ENCODE data around the gene TIMD4. TPM values are rescaled to one million over a fixed set of nuclear protein-coding genes. Genes with fewer than 3 reads are reported as not detected.

TIMD4 gene
- total and polyA plus RNA-seq, 5 donors from 2014 or later: 0.83 to 5.1 (median 4.4) TPM

DNA sequence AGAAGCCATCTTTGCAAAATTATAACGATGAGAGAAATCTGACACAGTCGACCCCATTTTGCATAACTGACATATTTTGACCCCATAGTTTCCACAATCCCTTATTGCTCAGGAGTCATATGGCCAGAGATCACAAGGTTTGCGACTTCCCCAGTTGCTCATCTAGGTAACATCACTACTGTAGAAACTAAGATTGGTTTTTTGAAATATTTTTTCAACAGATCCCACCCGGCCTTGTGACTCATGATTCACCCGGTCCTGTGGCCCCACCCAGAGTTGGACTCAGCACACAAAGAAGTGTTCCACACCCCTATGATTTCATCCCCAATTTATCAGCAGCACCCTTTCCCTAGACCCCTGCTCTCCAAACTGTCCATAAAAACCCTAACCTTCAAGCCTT lies 50.2 kb downstream of the TIMD4 start:
- Histone ChIP-seq H3K9me3 (ENCODE audit: control insufficient read depth in 2 of 2, low read length in 2 of 2) (no peaks in the 10 kb centered on the region), H3K27ac (ENCODE audit: insufficient read depth, low read length, poor library complexity, severe bottlenecking) (peak overlapping the region; percentile 67), H3K36me3 (ENCODE audit: control insufficient read depth, insufficient read depth, low read length) (no peaks in the 10 kb centered on the region), H3K4me3 (ENCODE audit: low read depth, low read length) (no peak overlapping the region), H3K4me1 (ENCODE audit: control insufficient read depth, insufficient read depth, low read length, poor library complexity, severe bottlenecking) (peaks cover 22% of the 10 kb centered on the region), H3K27me3 (ENCODE audit: control insufficient read depth, insufficient read depth, low read length) (no peaks in the 10 kb centered on the region)
- Mint-ChIP-seq H3K36me3 (peaks cover 3% of the 10 kb centered on the region), H3K27ac (peak overlapping the region; percentile 95 to 99 (median 97)), H3K27me3 (no peaks in the 10 kb centered on the region), H3K4me3 (peak overlapping the region in 3 of 4 donors; percentile 62 to 83 (median 73)), H3K9me3 (peaks cover 0 to 3% (median 2%) of the 10 kb centered on the region in 7 donors), H3K4me1 (peaks cover 6 to 70% (median 34%) of the 10 kb centered on the region in 4 donors)
- DNase-seq: no peak
- no peak for ATAC-seq (ENCODE audit: low read depth in 2 of 2)

DNA sequence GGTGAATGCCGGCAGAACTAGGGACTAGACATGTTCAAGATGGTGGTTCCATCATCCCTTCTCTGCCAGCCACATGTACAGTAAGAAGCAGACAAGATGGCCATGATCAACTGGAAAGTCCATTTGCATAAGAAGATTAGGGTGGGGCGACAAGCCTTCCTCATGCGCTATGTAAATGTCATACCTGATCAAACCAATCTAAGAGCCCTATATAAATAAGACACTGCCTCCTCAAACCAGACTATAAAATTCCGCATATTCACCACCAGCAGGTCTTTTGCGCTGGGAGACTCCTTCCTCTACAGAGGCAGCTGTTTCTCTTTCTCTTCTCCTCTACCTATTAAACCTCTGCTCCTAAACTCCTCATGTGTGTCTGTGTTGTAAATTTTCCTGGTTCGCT lies 53.8 kb downstream of the TIMD4 start:
- Histone ChIP-seq H3K9me3 (ENCODE audit: control insufficient read depth in 2 of 2, low read length in 2 of 2) (no peaks in the 10 kb centered on the region), H3K4me1 (ENCODE audit: control insufficient read depth, insufficient read depth, low read length, poor library complexity, severe bottlenecking) (peaks cover 15% of the 10 kb centered on the region), H3K27ac (ENCODE audit: insufficient read depth, low read length, poor library complexity, severe bottlenecking) (no peak overlapping the region), H3K36me3 (ENCODE audit: control insufficient read depth, insufficient read depth, low read length) (no peaks in the 10 kb centered on the region), H3K4me3 (ENCODE audit: low read depth, low read length) (no peak overlapping the region), H3K27me3 (ENCODE audit: control insufficient read depth, insufficient read depth, low read length) (no peaks in the 10 kb centered on the region)
- H3K4me1 Mint-ChIP-seq: peaks cover 5 to 53% (median 24%) of the 10 kb centered on the region in 4 donors
- ATAC-seq (ENCODE audit: low read depth in 2 of 2): no peak
- no peak overlapping the region for H3K4me3 Mint-ChIP-seq
- H3K27ac Mint-ChIP-seq: peak overlapping the region in 2 of 3 donors; percentile 22 to 65
- peaks cover 3% of the 10 kb centered on the region for H3K36me3 Mint-ChIP-seq
- H3K27me3 Mint-ChIP-seq: no peaks in the 10 kb centered on the region
- peaks cover 0 to 3% (median 2%) of the 10 kb centered on the region in 7 donors for H3K9me3 Mint-ChIP-seq
- DNase-seq: no peak

GRCh38 chr5:156907667-156908066 lies 55.4 kb downstream of the TIMD4 start:
- Mint-ChIP-seq H3K36me3 (peaks cover 3% of the 10 kb centered on the region), H3K27ac (peak overlapping the region in 2 of 3 donors; percentile 17 to 65)

GRCh38 chr5:156906807-156907206 lies 56.2 kb downstream of the TIMD4 start:
- Histone ChIP-seq H3K4me1 (ENCODE audit: control insufficient read depth, insufficient read depth, low read length, poor library complexity, severe bottlenecking) (no peaks in the 10 kb centered on the region), H3K4me3 (ENCODE audit: low read depth, low read length) (no peak overlapping the region), H3K36me3 (ENCODE audit: control insufficient read depth, insufficient read depth, low read length) (no peaks in the 10 kb centered on the region), H3K27ac (ENCODE audit: insufficient read depth, low read length, poor library complexity, severe bottlenecking) (no peak overlapping the region), H3K9me3 (ENCODE audit: control insufficient read depth in 2 of 2, low read length in 2 of 2) (no peaks in the 10 kb centered on the region), H3K27me3 (ENCODE audit: control insufficient read depth, insufficient read depth, low read length) (no peaks in the 10 kb centered on the region)
- Mint-ChIP-seq H3K4me1 (peaks cover 0 to 34% (median 14%) of the 10 kb centered on the region in 4 donors), H3K36me3 (peaks cover 3% of the 10 kb centered on the region), H3K27ac (peak overlapping the region in 1 of 3 donors; percentile 29), H3K9me3 (peaks cover 0 to 2% (median 0%) of the 10 kb centered on the region in 7 donors), H3K4me3 (no peak overlapping the region), H3K27me3 (no peaks in the 10 kb centered on the region)
- DNase-seq (no peak), ATAC-seq (ENCODE audit: low read depth in 2 of 2) (no peak)

More at GRCh38 chr5:156907667-156908066, 55.4 kb downstream of the TIMD4 start:
- Mint-ChIP-seq H3K27me3 (no peaks in the 10 kb centered on the region), H3K4me3 (no peak overlapping the region), H3K4me1 (peaks cover 0 to 40% (median 14%) of the 10 kb centered on the region in 4 donors), H3K9me3 (peaks cover 0 to 2% (median 0%) of the 10 kb centered on the region in 7 donors)
- H3K4me3 ChIP-seq (ENCODE audit: low read depth, low read length): no peak overlapping the region
- H3K27me3 ChIP-seq (ENCODE audit: control insufficient read depth, insufficient read depth, low read length): no peaks in the 10 kb centered on the region
- no peaks in the 10 kb centered on the region for H3K36me3 ChIP-seq (ENCODE audit: control insufficient read depth, insufficient read depth, low read length)
- H3K4me1 ChIP-seq (ENCODE audit: control insufficient read depth, insufficient read depth, low read length, poor library complexity, severe bottlenecking): peaks cover under 1% of the 10 kb centered on the region
- ATAC-seq (ENCODE audit: low read depth in 2 of 2) (no peak), DNase-seq (no peak)
- H3K9me3 ChIP-seq (ENCODE audit: control insufficient read depth in 2 of 2, low read length in 2 of 2): no peaks in the 10 kb centered on the region
- no peak overlapping the region for H3K27ac ChIP-seq (ENCODE audit: insufficient read depth, low read length, poor library complexity, severe bottlenecking)

GRCh38 chr5:156896546-156896945 lies 66.5 kb downstream of the TIMD4 start:
- no peak for DNase-seq
- Mint-ChIP-seq H3K4me1 (peaks cover 11 to 32% (median 28%) of the 10 kb centered on the region in 4 donors), H3K27me3 (no peaks in the 10 kb centered on the region), H3K4me3 (no peak overlapping the region), H3K36me3 (peaks cover 4% of the 10 kb centered on the region), H3K9me3 (peaks cover 0 to 6% (median 0%) of the 10 kb centered on the region in 7 donors), H3K27ac (no peak overlapping the region)
- Histone ChIP-seq H3K36me3 (ENCODE audit: control insufficient read depth, insufficient read depth, low read length) (no peaks in the 10 kb centered on the region), H3K4me3 (ENCODE audit: low read depth, low read length) (no peak overlapping the region), H3K9me3 (ENCODE audit: control insufficient read depth in 2 of 2, low read length in 2 of 2) (no peaks in the 10 kb centered on the region), H3K27ac (ENCODE audit: insufficient read depth, low read length, poor library complexity, severe bottlenecking) (no peak overlapping the region), H3K4me1 (ENCODE audit: control insufficient read depth, insufficient read depth, low read length, poor library complexity, severe bottlenecking) (peaks cover 11% of the 10 kb centered on the region), H3K27me3 (ENCODE audit: control insufficient read depth, insufficient read depth, low read length) (no peaks in the 10 kb centered on the region)
- ATAC-seq (ENCODE audit: low read depth in 2 of 2): no peak

GRCh38 chr5:156893517-156893916 lies 69.5 kb downstream of the TIMD4 start:
- H3K9me3 Mint-ChIP-seq: peaks cover 0 to 3% (median 0%) of the 10 kb centered on the region in 7 donors
- no peak overlapping the region for H3K27ac ChIP-seq (ENCODE audit: insufficient read depth, low read length, poor library complexity, severe bottlenecking)
- ATAC-seq (ENCODE audit: low read depth in 2 of 2) (peak in 1 of 2 donors; percentile 53), DNase-seq (peak in 1 of 3 donors; percentile 77)
- no peaks in the 10 kb centered on the region for H3K36me3 ChIP-seq (ENCODE audit: control insufficient read depth, insufficient read depth, low read length)
- peaks cover 4% of the 10 kb centered on the region for H3K27me3 Mint-ChIP-seq
- H3K27me3 ChIP-seq (ENCODE audit: control insufficient read depth, insufficient read depth, low read length): no peaks in the 10 kb centered on the region
- H3K27ac Mint-ChIP-seq: peak overlapping the region; percentile 65 to 89 (median 71)
- peak overlapping the region in 2 of 4 donors; percentile 11 to 43 for H3K4me3 Mint-ChIP-seq
- H3K4me1 Mint-ChIP-seq: peaks cover 11 to 35% (median 27%) of the 10 kb centered on the region in 4 donors
- H3K36me3 Mint-ChIP-seq: peaks cover 4% of the 10 kb centered on the region
- no peaks in the 10 kb centered on the region for H3K9me3 ChIP-seq (ENCODE audit: control insufficient read depth in 2 of 2, low read length in 2 of 2)
- no peak overlapping the region for H3K4me3 ChIP-seq (ENCODE audit: low read depth, low read length)
- peaks cover 11% of the 10 kb centered on the region for H3K4me1 ChIP-seq (ENCODE audit: control insufficient read depth, insufficient read depth, low read length, poor library complexity, severe bottlenecking)

DNA sequence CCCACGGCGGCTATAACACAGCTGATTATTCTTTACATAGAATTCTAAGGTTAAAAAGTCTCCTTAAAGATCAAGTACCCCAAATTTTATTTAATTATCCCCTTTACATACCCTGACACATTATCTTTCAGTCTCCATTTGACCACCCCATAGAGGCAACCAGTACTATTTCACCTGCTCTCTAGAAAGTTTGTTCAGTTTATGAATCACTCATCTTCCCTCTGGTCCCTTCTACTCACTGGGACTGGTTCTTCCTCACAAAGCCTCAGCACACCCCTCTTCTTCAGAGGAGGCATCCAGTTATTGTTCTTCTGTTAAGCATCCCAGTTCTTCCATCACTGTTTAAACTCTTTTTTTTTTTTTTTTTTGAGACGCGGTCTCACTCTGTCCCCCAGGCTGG lies 70.2 kb downstream of the TIMD4 start:
- Histone ChIP-seq H3K27ac (ENCODE audit: insufficient read depth, low read length, poor library complexity, severe bottlenecking) (no peak overlapping the region), H3K36me3 (ENCODE audit: control insufficient read depth, insufficient read depth, low read length) (no peaks in the 10 kb centered on the region), H3K4me1 (ENCODE audit: control insufficient read depth, insufficient read depth, low read length, poor library complexity, severe bottlenecking) (peaks cover 11% of the 10 kb centered on the region), H3K4me3 (ENCODE audit: low read depth, low read length) (no peak overlapping the region), H3K9me3 (ENCODE audit: control insufficient read depth in 2 of 2, low read length in 2 of 2) (no peaks in the 10 kb centered on the region), H3K27me3 (ENCODE audit: control insufficient read depth, insufficient read depth, low read length) (no peaks in the 10 kb centered on the region)
- peaks cover 4% of the 10 kb centered on the region for H3K27me3 Mint-ChIP-seq
- peaks cover 4% of the 10 kb centered on the region for H3K36me3 Mint-ChIP-seq
- ATAC-seq (ENCODE audit: low read depth in 2 of 2) (no peak), DNase-seq (no peak)
- peak overlapping the region in 1 of 4 donors; percentile 26 for H3K4me3 Mint-ChIP-seq
- peaks cover 0 to 3% (median 0%) of the 10 kb centered on the region in 7 donors for H3K9me3 Mint-ChIP-seq
- H3K4me1 Mint-ChIP-seq: peaks cover 11 to 35% (median 27%) of the 10 kb centered on the region in 4 donors
- H3K27ac Mint-ChIP-seq: peak overlapping the region in 2 of 3 donors; percentile 71 to 80

DNA sequence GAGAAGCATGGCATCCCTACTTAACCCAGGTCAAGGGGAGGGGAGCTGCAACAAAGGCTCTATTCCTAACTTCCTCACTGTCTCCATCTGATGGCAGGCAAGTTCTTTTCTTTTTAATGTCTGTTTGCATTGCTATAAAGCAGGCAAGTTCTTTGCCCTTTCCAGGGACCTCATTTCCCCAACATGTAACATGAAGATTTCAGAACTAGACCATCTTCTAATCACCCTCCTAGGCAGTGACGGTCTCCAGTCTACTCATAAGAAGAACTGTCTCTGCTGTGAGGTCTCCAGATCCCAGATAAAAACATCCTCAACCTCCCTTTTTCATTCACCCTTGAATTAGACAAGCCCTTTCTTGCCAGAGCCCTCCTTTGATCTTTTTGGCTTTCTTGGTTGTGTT lies 70.8 kb downstream of the TIMD4 start:
- no peaks in the 10 kb centered on the region for H3K27me3 ChIP-seq (ENCODE audit: control insufficient read depth, insufficient read depth, low read length)
- H3K4me1 ChIP-seq (ENCODE audit: control insufficient read depth, insufficient read depth, low read length, poor library complexity, severe bottlenecking): peaks cover 11% of the 10 kb centered on the region
- no peak overlapping the region for H3K27ac ChIP-seq (ENCODE audit: insufficient read depth, low read length, poor library complexity, severe bottlenecking)
- peaks cover 4% of the 10 kb centered on the region for H3K27me3 Mint-ChIP-seq
- peaks cover 4% of the 10 kb centered on the region for H3K36me3 Mint-ChIP-seq
- peaks cover 0 to 3% (median 0%) of the 10 kb centered on the region in 7 donors for H3K9me3 Mint-ChIP-seq
- no peaks in the 10 kb centered on the region for H3K9me3 ChIP-seq (ENCODE audit: control insufficient read depth in 2 of 2, low read length in 2 of 2)
- no peak overlapping the region for H3K4me3 ChIP-seq (ENCODE audit: low read depth, low read length)
- DNase-seq: peak in 1 of 3 donors; percentile 46
- H3K27ac Mint-ChIP-seq: peak overlapping the region; percentile 71 to 80 (median 77)
- H3K4me3 Mint-ChIP-seq: no peak overlapping the region
- ATAC-seq (ENCODE audit: low read depth in 2 of 2): no peak
- no peaks in the 10 kb centered on the region for H3K36me3 ChIP-seq (ENCODE audit: control insufficient read depth, insufficient read depth, low read length)
- H3K4me1 Mint-ChIP-seq: peaks cover 11 to 35% (median 27%) of the 10 kb centered on the region in 4 donors

All from CD4-positive, CD25-positive, alpha-beta regulatory T cell (primary cell).